AG04450 (cell line): ENCODE measurements around the gene TTC34. TPM values are rescaled to one million over a fixed set of nuclear protein-coding genes. Genes with fewer than 3 reads are reported as not detected.

Experiments used
- CTCF ChIA-PET: fragments of 300-600, 350-600 bp; formaldehyde crosslinking; extraction: SDS; loops from one replicate; lab custom pipeline; 2022; ENCODE audit warnings: antibody characterized with exemption, inconsistent platforms; lab: Charles Lee
- POLR2A ChIA-PET: fragments of 350-600 bp; formaldehyde crosslinking; extraction: SDS; loops from one replicate; lab custom pipeline; 2021; ENCODE audit warnings: antibody characterized with exemption, inconsistent platforms; lab: Yijun Ruan, JAX
- DNase-seq: peaks from one replicate; pipeline ENCODE4 v3.0.0-alpha.2; 2011; ENCODE audit warnings: low read depth, low spot score
- H3K27ac ChIP-seq: one replicate; pipeline ENCODE4 v1.5.1; 2012; ENCODE audit warnings: low read depth, low read length, control low read depth
- H3K27me3 ChIP-seq: one replicate; pipeline ENCODE4 v1.6.0; 2012; ENCODE audit warnings: low read length; ENCODE audit not compliant: control insufficient read depth, insufficient read depth
- H3K4me3 ChIP-seq: 2 replicates; pipeline ENCODE4 v1.5.1; 2011; ENCODE audit warnings: mild to moderate bottlenecking, low read depth, low read length, control low read depth
- H3K9me3 ChIP-seq: 2 replicates; pipeline ENCODE4 v1.5.1; 2012; ENCODE audit warnings: low read length; ENCODE audit not compliant: control insufficient read depth, insufficient read depth
- CTCF ChIP-seq: IDR thresholded peaks from 2 replicates; pipeline ENCODE4 v1.5.1; 2011; ENCODE audit warnings: low read depth, low read length, control low read depth, inconsistent platforms
- polyA plus RNA-seq: library from polyadenylated mRNA; depleted of rRNA; stranded (reverse); fragments of >200 nt; gene quantifications from 2 replicates; pipeline ENCODE4 v1.2.3, GENCODE V29; 2011

TTC34 gene
- polyA plus RNA-seq, 1 experiment, result 0.06 TPM

- Histone ChIP-seq H3K9me3 (peaks cover 68% of the 10 kb centered on the region), H3K27ac (no peak overlapping the region), H3K4me3 (no peak overlapping the region), H3K27me3 (no peaks in the 10 kb centered on the region)
- POLR2A ChIA-PET, result no interaction called here
- CTCF ChIA-PET, result no interaction called here
- no peak for DNase-seq
- no peak for TF ChIP-seq CTCF
These were observed 44.4 kb upstream of the TTC34 start for GRCh38 chr1:2845869-2846268.

- Histone ChIP-seq H3K4me3 (no peak overlapping the region), H3K27me3 (no peaks in the 10 kb centered on the region), H3K9me3 (peaks cover 53% of the 10 kb centered on the region), H3K27ac (no peak overlapping the region)
- POLR2A ChIA-PET, result no interaction called here
- TF ChIP-seq CTCF, result no peak
- CTCF ChIA-PET, result no interaction called here
- no peak for DNase-seq
These were observed 38.7 kb upstream of the TTC34 start for GRCh38 chr1:2840036-2840809.

- Histone ChIP-seq H3K27ac (no peak overlapping the region), H3K4me3 (no peak overlapping the region), H3K27me3 (no peaks in the 10 kb centered on the region), H3K9me3 (peaks cover 68% of the 10 kb centered on the region)
- no peak for DNase-seq
- ChIA-PET POLR2A (no interaction called here), CTCF (no interaction called here)
- no peak for TF ChIP-seq CTCF
These were observed 36.3 kb upstream of the TTC34 start for GRCh38 chr1:2837823-2838222.

- TF ChIP-seq CTCF, result no peak
- CTCF ChIA-PET, result no interaction called here
- Histone ChIP-seq H3K9me3 (peaks cover 73% of the 10 kb centered on the region), H3K4me3 (no peak overlapping the region), H3K27ac (no peak overlapping the region), H3K27me3 (no peaks in the 10 kb centered on the region)
- no peak for DNase-seq
- POLR2A ChIA-PET, result no interaction called here
These were observed 35.8 kb upstream of the TTC34 start for GRCh38 chr1:2837316-2837715.

- Histone ChIP-seq H3K27me3 (no peaks in the 10 kb centered on the region), H3K27ac (no peak overlapping the region), H3K4me3 (no peak overlapping the region), H3K9me3 (peaks cover 77% of the 10 kb centered on the region)
- DNase-seq, result no peak
- CTCF ChIA-PET, result no interaction called here
- POLR2A ChIA-PET, result no interaction called here
- TF ChIP-seq CTCF, result no peak
These were observed 35.0 kb upstream of the TTC34 start for GRCh38 chr1:2836333-2836970.
